Fibroblast of lung (primary cell): ENCODE measurements around the gene OR2D2.

ENCODE experiments used
- CTCF ChIP-seq, 2 donors: IDR thresholded peaks in 1 of 2; conservative IDR thresholded peaks in 1 of 2; 1 replicate in 1 of 2; 2 replicates in 1 of 2; pipeline ENCODE4 v1.5.1; 2011 to 2012; ENCODE audit warnings: low read length in 2 of 2, control low read depth in 1 of 2, inconsistent platforms in 1 of 2, low read depth in 1 of 2, mild to moderate bottlenecking in 1 of 2
- EZH2 ChIP-seq: IDR thresholded peaks from 2 replicates; pipeline ENCODE4 v1.5.1; 2012; ENCODE audit warnings: low read length, control low read depth, mild to moderate bottlenecking; ENCODE audit errors: missing control alignments

GRCh38 chr11:6882751-6883150 is 9.5 kb downstream of the OR2D2 start:
- TF ChIP-seq CTCF (conservative IDR thresholded peaks at IDR 0.05 in 1 of 2, IDR thresholded peaks at IDR 0.05 in 1 of 2; ENCODE audit: low read depth in 1 of 2, low read length in 2 of 2) = no peak
- no peak for TF ChIP-seq EZH2
